Astrocyte (in vitro differentiated cells and primary cell): ENCODE results near the gene LAMA3. TPM values are rescaled to one million over a fixed set of nuclear protein-coding genes. Genes with fewer than 3 reads are reported as not detected.

Experiments
- DNase-seq: peaks from one replicate; pipeline ENCODE4 v3.0.0-alpha.2; 2010; ENCODE audit warnings: low read depth
- FAIRE-seq: peaks from 2 replicates; lab custom pipeline; 2011; peaks lifted over from hg19 to GRCh38; lab: Jason Lieb, UNC
- H2AFZ ChIP-seq: 2 replicates; pipeline ENCODE4 v1.6.0; 2012; ENCODE audit warnings: low read depth, low read length, inconsistent platforms
- H3K27ac ChIP-seq: 2 replicates; pipeline ENCODE4 v1.5.1; 2011; ENCODE audit warnings: low read depth, low read length, inconsistent platforms
- H3K27me3 ChIP-seq: 2 replicates; pipeline ENCODE4 v1.6.0; 2011; ENCODE audit warnings: low read length, inconsistent platforms; ENCODE audit not compliant: insufficient read depth
- H3K36me3 ChIP-seq: 2 replicates; pipeline ENCODE4 v1.5.1; 2011; ENCODE audit warnings: low read length, inconsistent platforms; ENCODE audit not compliant: insufficient read depth
- H3K4me1 ChIP-seq: 2 replicates; pipeline ENCODE4 v1.5.1; 2011; ENCODE audit warnings: low read length, inconsistent platforms; ENCODE audit not compliant: insufficient read depth
- H3K4me2 ChIP-seq: 2 replicates; pipeline ENCODE4 v1.6.0; 2012; ENCODE audit warnings: low read length, inconsistent platforms
- H3K4me3 ChIP-seq: 2 replicates; pipeline ENCODE4 v1.5.1; 2011; ENCODE audit warnings: low read depth, mild to moderate bottlenecking, low read length, inconsistent platforms; ENCODE audit not compliant: insufficient read depth
- H3K79me2 ChIP-seq: 2 replicates; pipeline ENCODE4 v1.6.0; 2012; ENCODE audit warnings: mild to moderate bottlenecking, low read length, inconsistent platforms; ENCODE audit not compliant: insufficient read depth
- H3K9ac ChIP-seq: 2 replicates; pipeline ENCODE4 v1.6.0; 2012; ENCODE audit warnings: mild to moderate bottlenecking, low read length, inconsistent platforms
- H3K9me3 ChIP-seq: 2 replicates; pipeline ENCODE4 v1.5.1; 2012; ENCODE audit warnings: low read depth, mild to moderate bottlenecking, low read length, inconsistent platforms; ENCODE audit not compliant: insufficient read depth
- H4K20me1 ChIP-seq: 2 replicates; pipeline ENCODE4 v1.6.0; 2012; ENCODE audit warnings: low read length, inconsistent platforms; ENCODE audit not compliant: insufficient read depth
- H3K27ac Mint-ChIP-seq: one replicate; pipeline ENCODE4 v1.8.0; 2021; ENCODE audit warnings: mild to moderate bottlenecking, mixed read lengths; ENCODE audit not compliant: unreplicated experiment
- H3K27me3 Mint-ChIP-seq: one replicate; pipeline ENCODE4 v1.8.0; 2021; ENCODE audit warnings: low read depth, mixed read lengths; ENCODE audit not compliant: unreplicated experiment
- H3K36me3 Mint-ChIP-seq: one replicate; pipeline ENCODE4 v1.8.0; 2021; ENCODE audit warnings: low read depth, mixed read lengths; ENCODE audit not compliant: unreplicated experiment
- H3K4me1 Mint-ChIP-seq: one replicate; pipeline ENCODE4 v1.8.0; 2021; ENCODE audit warnings: low read depth, mixed read lengths; ENCODE audit not compliant: unreplicated experiment
- H3K4me3 Mint-ChIP-seq: one replicate; pipeline ENCODE4 v1.8.0; 2021; ENCODE audit warnings: mild to moderate bottlenecking, moderate library complexity, mixed read lengths; ENCODE audit not compliant: unreplicated experiment
- H3K9me3 Mint-ChIP-seq: one replicate; pipeline ENCODE4 v1.8.0; 2021; ENCODE audit warnings: mild to moderate bottlenecking, mixed read lengths; ENCODE audit not compliant: unreplicated experiment
- EZH2 ChIP-seq: IDR thresholded peaks from 2 replicates; pipeline ENCODE4 v1.6.1; 2012; ENCODE audit warnings: mild to moderate bottlenecking, low read length, inconsistent platforms; ENCODE audit not compliant: insufficient read depth
- total RNA-seq: library from RNA; stranded (reverse); gene quantifications from 2 replicates; pipeline ENCODE4 v1.2.1, GENCODE V29; 2021
- TF ChIP-seq, protein P1 (sequence below): IDR thresholded peaks from 2 replicates; pipeline ENCODE4 v1.5.1; 2011; ENCODE audit warnings: low read depth, mild to moderate bottlenecking, inconsistent platforms, low read length, moderate library complexity; ENCODE audit not compliant: insufficient read depth

The LAMA3 gene
- total RNA-seq, 1 donor from 2014 or later, result 0.86 TPM

DNA sequence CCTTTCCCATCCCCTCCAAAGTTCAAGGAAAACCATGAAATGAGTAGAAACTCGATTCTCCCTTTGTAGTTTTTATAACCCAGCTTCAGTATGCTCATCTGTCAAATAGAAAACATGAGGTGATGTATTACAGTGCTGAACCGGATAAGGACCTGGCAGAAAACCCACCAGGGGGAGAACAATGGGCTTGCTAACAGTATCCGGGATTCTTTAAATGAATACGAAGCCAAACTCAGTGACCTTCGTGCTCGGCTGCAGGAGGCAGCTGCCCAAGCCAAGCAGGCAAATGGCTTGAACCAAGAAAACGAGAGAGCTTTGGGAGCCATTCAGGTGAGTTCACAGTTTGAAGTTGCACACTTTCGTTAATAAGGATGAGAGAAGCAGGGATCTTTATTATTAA, 211.7 kb downstream of the LAMA3 start:
- peak overlapping the region; percentile 38 for H3K4me2 ChIP-seq
- H3K4me1 Mint-ChIP-seq, result no peaks in the 10 kb centered on the region

DNA sequence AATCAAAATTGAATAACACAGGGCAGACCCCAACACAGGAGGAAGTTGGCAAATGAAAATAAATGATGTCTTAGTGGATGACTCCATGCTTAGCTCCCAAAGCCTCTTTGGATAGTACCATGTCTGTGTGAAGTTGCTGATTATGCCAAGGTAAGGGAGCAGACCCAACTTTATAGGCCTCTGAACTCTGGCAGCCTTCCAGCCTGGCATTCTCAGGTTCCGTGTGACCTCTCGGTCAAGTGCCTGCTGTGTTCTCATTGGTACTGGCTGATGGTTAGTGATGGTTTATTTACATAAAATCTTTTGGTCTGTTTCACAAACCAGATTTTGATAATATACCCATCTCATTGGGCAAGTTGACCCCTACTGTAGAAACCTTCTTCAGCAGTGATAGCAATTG, 213.1 kb downstream of the LAMA3 start:
- Histone ChIP-seq H3K4me2 (no peak overlapping the region), H3K4me3 (no peak overlapping the region), H3K9me3 (no peaks in the 10 kb centered on the region), H3K9ac (no peak overlapping the region), H3K79me2 (no peaks in the 10 kb centered on the region), H3K36me3 (no peaks in the 10 kb centered on the region), H3K27ac (no peak overlapping the region), H3K27me3 (peaks cover 2% of the 10 kb centered on the region), H2AFZ (no peak overlapping the region), H3K4me1 (no peaks in the 10 kb centered on the region), H4K20me1 (no peaks in the 10 kb centered on the region)
- DNase-seq (no peak), FAIRE-seq (no peak)
- no peaks in the 10 kb centered on the region for H3K4me1 Mint-ChIP-seq
- no peaks in the 10 kb centered on the region for H3K9me3 Mint-ChIP-seq
- TF ChIP-seq, protein P1, sequence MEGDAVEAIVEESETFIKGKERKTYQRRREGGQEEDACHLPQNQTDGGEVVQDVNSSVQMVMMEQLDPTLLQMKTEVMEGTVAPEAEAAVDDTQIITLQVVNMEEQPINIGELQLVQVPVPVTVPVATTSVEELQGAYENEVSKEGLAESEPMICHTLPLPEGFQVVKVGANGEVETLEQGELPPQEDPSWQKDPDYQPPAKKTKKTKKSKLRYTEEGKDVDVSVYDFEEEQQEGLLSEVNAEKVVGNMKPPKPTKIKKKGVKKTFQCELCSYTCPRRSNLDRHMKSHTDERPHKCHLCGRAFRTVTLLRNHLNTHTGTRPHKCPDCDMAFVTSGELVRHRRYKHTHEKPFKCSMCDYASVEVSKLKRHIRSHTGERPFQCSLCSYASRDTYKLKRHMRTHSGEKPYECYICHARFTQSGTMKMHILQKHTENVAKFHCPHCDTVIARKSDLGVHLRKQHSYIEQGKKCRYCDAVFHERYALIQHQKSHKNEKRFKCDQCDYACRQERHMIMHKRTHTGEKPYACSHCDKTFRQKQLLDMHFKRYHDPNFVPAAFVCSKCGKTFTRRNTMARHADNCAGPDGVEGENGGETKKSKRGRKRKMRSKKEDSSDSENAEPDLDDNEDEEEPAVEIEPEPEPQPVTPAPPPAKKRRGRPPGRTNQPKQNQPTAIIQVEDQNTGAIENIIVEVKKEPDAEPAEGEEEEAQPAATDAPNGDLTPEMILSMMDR, result no peak
- TF ChIP-seq EZH2, result no peak
- H3K4me3 Mint-ChIP-seq, result no peak overlapping the region
- no peaks in the 10 kb centered on the region for H3K36me3 Mint-ChIP-seq
- H3K27ac Mint-ChIP-seq, result no peak overlapping the region
- peaks cover 12% of the 10 kb centered on the region for H3K27me3 Mint-ChIP-seq

More for the DNA sequence above, 211.7 kb downstream of the LAMA3 start:
- TF ChIP-seq, protein P1, result no peak
- TF ChIP-seq EZH2, result no peak
- no peaks in the 10 kb centered on the region for H3K9me3 Mint-ChIP-seq
- H3K27me3 Mint-ChIP-seq, result peaks cover 15% of the 10 kb centered on the region
- no peaks in the 10 kb centered on the region for H3K36me3 ChIP-seq
- H3K9me3 ChIP-seq, result no peaks in the 10 kb centered on the region
- no peak overlapping the region for H3K27ac ChIP-seq
- H3K4me1 ChIP-seq, result no peaks in the 10 kb centered on the region
- H3K36me3 Mint-ChIP-seq, result no peaks in the 10 kb centered on the region
- DNase-seq (peak; percentile 46), FAIRE-seq (no peak)
- peaks cover 2% of the 10 kb centered on the region for H3K27me3 ChIP-seq
- no peak overlapping the region for H3K4me3 Mint-ChIP-seq
- H3K4me3 ChIP-seq, result no peak overlapping the region
- H3K27ac Mint-ChIP-seq, result no peak overlapping the region
- H2AFZ ChIP-seq, result peak overlapping the region; percentile 18
- no peaks in the 10 kb centered on the region for H4K20me1 ChIP-seq
- no peak overlapping the region for H3K9ac ChIP-seq
- H3K79me2 ChIP-seq, result no peaks in the 10 kb centered on the region

DNA sequence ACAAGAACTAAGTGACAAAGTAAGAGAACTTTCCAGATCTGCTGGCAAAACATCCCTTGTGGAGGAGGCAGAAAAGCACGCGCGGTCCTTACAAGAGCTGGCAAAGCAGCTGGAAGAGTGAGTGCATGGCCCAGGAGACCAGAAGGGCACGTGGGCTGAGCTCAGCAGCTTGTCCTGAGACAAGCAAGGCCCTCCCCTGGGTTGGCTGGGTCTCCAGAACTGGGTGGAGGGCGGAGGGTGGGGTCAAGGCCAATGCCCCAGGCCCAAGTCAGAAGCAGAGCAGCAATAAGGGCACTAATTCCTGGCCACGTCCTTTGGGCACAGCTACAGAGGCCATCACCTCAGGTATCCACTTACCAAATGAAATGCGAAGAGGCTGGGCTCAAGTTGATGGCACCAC, 214.7 kb downstream of the LAMA3 start:
- no peak overlapping the region for H3K9ac ChIP-seq
- no peaks in the 10 kb centered on the region for H3K36me3 ChIP-seq
- H3K4me3 ChIP-seq, result no peak overlapping the region
- H3K9me3 ChIP-seq, result no peaks in the 10 kb centered on the region
- no peak overlapping the region for H3K4me3 Mint-ChIP-seq
- no peaks in the 10 kb centered on the region for H4K20me1 ChIP-seq
- no peaks in the 10 kb centered on the region for H3K4me1 Mint-ChIP-seq
- no peaks in the 10 kb centered on the region for H3K9me3 Mint-ChIP-seq
- FAIRE-seq (no peak), DNase-seq (no peak)
- no peak overlapping the region for H3K27ac ChIP-seq
- peaks cover 2% of the 10 kb centered on the region for H3K27me3 ChIP-seq
- no peak for TF ChIP-seq EZH2
- TF ChIP-seq, protein P1, result no peak
- no peak overlapping the region for H3K4me2 ChIP-seq
- H3K79me2 ChIP-seq, result no peaks in the 10 kb centered on the region
- no peaks in the 10 kb centered on the region for H3K4me1 ChIP-seq
- no peak overlapping the region for H2AFZ ChIP-seq
- no peak overlapping the region for H3K27ac Mint-ChIP-seq
- H3K27me3 Mint-ChIP-seq, result peaks cover 6% of the 10 kb centered on the region
- H3K36me3 Mint-ChIP-seq, result no peaks in the 10 kb centered on the region
